PFSK-1 (cell line): ENCODE results near the gene B3GALT2.

ENCODE experiments used
- POLR2AphosphoS5 ChIP-seq: IDR thresholded peaks from 2 replicates; pipeline ENCODE4 v1.6.1; 2012; ENCODE audit warnings: low read depth, mild to moderate bottlenecking, control low read depth, low read length, moderate library complexity
- SIN3A ChIP-seq: IDR thresholded peaks from 2 replicates; pipeline ENCODE4 v1.6.1; 2012; ENCODE audit warnings: mild to moderate bottlenecking, low read length, moderate library complexity, borderline replicate concordance; ENCODE audit not compliant: insufficient read depth
- TAF1 ChIP-seq: IDR thresholded peaks from 2 replicates; pipeline ENCODE4 v1.6.1; 2012; ENCODE audit warnings: low read length, control low read depth, borderline replicate concordance; ENCODE audit not compliant: insufficient read depth
- TF ChIP-seq, protein P1 (sequence below), 2 experiments: IDR thresholded peaks; 2 replicates each; pipeline versions ENCODE4 v1.6.1 to v1.8.0; 2011 to 2012; ENCODE audit warnings: low read depth in 2 of 2, low read length in 2 of 2, control low read depth in 1 of 2, inconsistent platforms in 1 of 2, mild to moderate bottlenecking in 1 of 2, moderate library complexity in 1 of 2; ENCODE audit not compliant: insufficient read depth in 1 of 2

DNA sequence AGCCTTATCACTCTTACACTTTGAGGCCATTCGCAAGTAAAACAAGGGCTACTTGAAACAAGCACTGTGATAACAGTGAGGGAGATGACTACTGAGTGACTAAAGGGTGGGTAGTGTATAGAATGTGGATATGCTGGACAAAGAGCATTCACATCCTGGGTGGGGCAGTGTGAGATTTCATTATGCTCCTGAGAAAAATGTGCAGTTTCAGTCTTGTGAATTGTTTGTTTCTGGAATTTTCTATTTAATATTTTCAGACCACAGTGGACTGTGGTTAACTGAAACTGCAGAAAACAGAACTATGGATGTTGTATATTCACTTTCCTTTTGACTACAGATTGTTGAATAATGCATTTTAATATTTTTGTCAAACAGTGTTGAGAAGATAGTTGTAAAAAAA lies 25.1 kb upstream of the B3GALT2 start:
- TF ChIP-seq POLR2AphosphoS5 (no peak), SIN3A (no peak), TAF1 (no peak)
- TF ChIP-seq, protein P1, sequence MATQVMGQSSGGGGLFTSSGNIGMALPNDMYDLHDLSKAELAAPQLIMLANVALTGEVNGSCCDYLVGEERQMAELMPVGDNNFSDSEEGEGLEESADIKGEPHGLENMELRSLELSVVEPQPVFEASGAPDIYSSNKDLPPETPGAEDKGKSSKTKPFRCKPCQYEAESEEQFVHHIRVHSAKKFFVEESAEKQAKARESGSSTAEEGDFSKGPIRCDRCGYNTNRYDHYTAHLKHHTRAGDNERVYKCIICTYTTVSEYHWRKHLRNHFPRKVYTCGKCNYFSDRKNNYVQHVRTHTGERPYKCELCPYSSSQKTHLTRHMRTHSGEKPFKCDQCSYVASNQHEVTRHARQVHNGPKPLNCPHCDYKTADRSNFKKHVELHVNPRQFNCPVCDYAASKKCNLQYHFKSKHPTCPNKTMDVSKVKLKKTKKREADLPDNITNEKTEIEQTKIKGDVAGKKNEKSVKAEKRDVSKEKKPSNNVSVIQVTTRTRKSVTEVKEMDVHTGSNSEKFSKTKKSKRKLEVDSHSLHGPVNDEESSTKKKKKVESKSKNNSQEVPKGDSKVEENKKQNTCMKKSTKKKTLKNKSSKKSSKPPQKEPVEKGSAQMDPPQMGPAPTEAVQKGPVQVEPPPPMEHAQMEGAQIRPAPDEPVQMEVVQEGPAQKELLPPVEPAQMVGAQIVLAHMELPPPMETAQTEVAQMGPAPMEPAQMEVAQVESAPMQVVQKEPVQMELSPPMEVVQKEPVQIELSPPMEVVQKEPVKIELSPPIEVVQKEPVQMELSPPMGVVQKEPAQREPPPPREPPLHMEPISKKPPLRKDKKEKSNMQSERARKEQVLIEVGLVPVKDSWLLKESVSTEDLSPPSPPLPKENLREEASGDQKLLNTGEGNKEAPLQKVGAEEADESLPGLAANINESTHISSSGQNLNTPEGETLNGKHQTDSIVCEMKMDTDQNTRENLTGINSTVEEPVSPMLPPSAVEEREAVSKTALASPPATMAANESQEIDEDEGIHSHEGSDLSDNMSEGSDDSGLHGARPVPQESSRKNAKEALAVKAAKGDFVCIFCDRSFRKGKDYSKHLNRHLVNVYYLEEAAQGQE (IDR thresholded peaks at IDR 0.05; ENCODE audit: insufficient read depth in 1 of 2, low read depth in 2 of 2, low read length in 2 of 2) = no peak
